Adrenal gland (tissue), 5 donors: Measurements from ENCODE around the gene SELPLG.

Experiments used
- CTCF ChIP-seq, 6 experiments: fragments of 450-650 bp in 4 of 6; fragments of 200-600 bp in 2 of 6; sonication (generic) in 1 of 6; IDR thresholded peaks; 1 replicate in 5 of 6; 2 replicates in 1 of 6; pipeline versions ENCODE4 v1.5.1 to v1.8.0; 2016 to 2021; ENCODE audit warnings: antibody characterized with exemption in 6 of 6, mild to moderate bottlenecking in 2 of 6, moderate library complexity in 1 of 6
- POLR2A ChIP-seq, 2 donors: fragments of 450-650 bp; IDR thresholded peaks; one replicate each; pipeline ENCODE4 v1.6.1; 2017; ENCODE audit warnings: antibody characterized with exemption in 2 of 2, mild to moderate bottlenecking in 2 of 2, moderate library complexity in 1 of 2
- donor health status: DM: no; HTN: no; CAD: no.

GRCh38 chr12:108578813-108579212, 54.9 kb downstream of the SELPLG start:
- TF ChIP-seq CTCF (IDR thresholded peaks at IDR 0.05) (no peak), POLR2A (IDR thresholded peaks at IDR 0.05) (no peak)
